Activated T-helper 1 cell treated with anti-CD3 and anti-CD28 coated beads, Interleukin-2, amount 50 U/mL, for 16 hours (primary cell): ENCODE data around the gene ENOX1.

Experiments used
- DNase-seq, 2 donors: peaks; one replicate each; pipeline ENCODE4 v3.0.0-alpha.2; 2020; ENCODE audit warnings: low read depth in 1 of 2, low spot score in 1 of 2

The ENOX1 gene

GRCh38 chr13:43227721-43228120 is 559.1 kb downstream of the ENOX1 start:
- DNase-seq = no peak

DNA sequence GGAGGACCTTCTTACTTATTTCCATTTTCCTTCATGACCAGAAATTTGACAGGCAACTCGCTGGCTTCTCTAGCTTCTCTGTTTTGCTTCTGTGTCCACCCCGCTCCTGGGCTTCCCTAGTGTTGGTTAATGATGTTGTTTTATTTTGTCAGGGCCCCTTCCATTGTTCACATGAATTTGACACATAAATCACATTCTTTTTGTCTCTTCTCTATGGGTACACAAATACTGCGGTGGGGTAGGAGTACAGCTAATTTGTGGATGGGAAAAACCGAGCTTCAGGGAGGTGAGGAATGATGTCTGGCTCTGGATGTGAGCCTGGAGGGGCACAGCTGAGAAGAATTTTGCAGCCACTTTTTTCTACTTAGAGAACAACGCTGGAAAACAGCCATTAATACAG is 563.6 kb downstream of the ENOX1 start:
- no peak for DNase-seq

- no peak for DNase-seq
Observed at GRCh38 chr13:43222086-43222485, 564.7 kb downstream of the ENOX1 start.

DNA sequence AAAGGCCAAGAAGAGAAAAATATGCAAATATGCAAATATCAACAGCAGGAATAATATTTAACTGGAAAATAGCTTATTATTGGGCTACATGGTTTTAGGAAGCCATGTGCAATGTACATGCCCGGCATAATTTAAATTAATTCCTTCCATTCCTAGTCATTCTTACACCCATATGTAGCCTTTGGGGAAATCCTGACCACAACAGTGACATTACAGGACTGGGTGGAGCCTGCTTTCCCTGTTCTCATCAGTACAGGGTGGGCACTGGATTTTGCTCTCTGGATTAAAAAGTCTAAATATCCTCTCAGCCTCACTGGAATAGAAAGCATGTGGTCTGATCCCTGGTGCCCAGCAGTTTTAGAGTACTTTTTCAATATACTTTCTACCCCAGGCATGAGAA is 565.2 kb downstream of the ENOX1 start:
- DNase-seq = no peak

- DNase-seq = no peak
Observed at GRCh38 chr13:43220873-43221595, 565.7 kb downstream of the ENOX1 start.

- no peak for DNase-seq
Observed at GRCh38 chr13:43214124-43214523, 572.6 kb downstream of the ENOX1 start.

GRCh38 chr13:43206838-43207237 is 579.9 kb downstream of the ENOX1 start:
- DNase-seq = no peak

- DNase-seq = no peak
Observed at GRCh38 chr13:43205416-43205815, 581.4 kb downstream of the ENOX1 start.

GRCh38 chr13:43204591-43204990 is 582.2 kb downstream of the ENOX1 start:
- no peak for DNase-seq

- DNase-seq = no peak
Observed at GRCh38 chr13:43203781-43204180, 583.0 kb downstream of the ENOX1 start.

GRCh38 chr13:43200736-43201135 is 586.0 kb downstream of the ENOX1 start:
- no peak for DNase-seq

DNA sequence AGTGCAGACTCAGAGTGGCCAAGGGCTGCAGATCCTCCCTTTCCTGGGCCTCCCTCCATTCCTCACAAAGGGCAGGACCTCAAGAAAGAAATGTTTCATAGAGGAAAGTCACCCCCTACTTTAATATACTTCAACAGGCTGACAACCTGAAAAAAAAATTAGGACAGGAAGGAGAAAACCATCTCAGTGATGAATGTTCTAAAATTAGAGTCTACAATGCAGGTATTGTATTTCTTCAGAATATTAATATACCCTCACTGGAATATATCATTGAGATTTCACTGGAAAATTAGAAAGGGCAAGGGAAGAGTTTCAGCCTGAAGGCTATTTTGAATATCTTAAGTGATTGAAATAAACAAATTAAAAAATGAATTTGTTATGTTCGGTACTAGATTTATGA is 586.5 kb downstream of the ENOX1 start:
- DNase-seq = no peak

DNA sequence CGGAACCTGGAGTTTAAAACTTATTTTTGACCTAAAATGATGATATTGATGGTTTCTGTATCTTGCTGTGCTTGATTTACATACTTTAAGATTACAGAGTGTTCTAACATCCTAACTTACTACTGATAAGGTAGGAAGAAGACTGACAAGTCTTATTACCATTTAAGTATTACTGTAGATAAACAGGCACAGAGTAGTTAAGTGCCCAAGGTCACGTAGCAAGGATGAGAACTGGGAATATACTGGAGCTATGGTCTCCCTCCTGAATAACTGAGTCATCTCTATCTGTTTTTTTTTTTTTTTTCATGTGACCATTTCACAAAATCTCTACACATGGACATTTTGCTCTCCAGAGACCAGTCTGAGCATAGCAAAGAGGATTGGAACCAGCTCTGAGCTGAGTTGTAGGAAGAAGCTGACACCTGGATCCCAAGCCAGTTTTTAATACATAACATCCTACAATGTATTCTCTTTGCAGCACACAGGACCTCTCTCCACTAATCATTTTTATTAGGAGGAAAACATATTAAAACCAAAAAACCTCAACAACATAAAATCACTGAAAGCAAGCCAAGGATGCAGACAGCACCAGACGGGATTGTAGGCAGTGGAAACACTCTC is 589.9 kb downstream of the ENOX1 start:
- no peak for DNase-seq

- no peak for DNase-seq
Observed at GRCh38 chr13:43196086-43196621, 590.6 kb downstream of the ENOX1 start.

DNA sequence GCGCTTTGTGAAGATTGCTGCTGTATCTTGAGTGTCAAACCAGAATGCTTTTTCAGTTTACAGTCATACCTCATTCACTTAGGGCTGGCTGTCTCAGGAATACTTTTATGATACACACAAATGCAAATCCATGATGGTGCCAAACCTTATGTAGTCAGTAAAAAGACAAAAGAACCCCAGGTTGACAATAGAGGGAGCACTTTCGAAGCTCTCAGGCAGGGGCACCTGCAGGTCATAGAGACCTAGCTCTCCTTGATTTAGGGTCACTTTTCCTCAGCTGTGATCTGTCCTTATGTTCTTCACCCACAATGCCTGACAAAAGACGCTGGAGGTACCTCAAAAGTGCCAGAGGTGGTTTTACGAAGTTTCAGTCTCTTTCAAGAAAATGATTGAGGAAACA is 591.2 kb downstream of the ENOX1 start:
- no peak for DNase-seq

DNA sequence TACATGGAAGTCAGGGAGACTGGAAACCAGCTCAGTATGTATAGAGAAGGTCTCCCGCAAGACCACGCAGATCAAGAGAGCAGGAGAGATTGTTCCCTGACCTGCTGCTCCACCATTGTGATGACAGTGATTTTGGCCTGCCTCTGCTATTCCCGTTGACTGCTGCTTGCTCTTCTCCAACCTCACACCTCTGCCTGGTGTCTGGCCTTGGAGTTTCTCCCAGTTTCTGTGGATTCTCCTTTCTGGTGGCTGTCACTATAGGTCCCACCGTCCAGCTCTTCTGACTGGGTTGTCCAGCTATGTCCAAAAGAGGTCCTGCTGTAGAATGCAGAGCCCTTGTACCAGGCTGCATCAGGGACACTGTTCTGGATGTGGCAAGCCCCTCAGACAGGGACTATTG is 591.7 kb downstream of the ENOX1 start:
- no peak for DNase-seq

DNA sequence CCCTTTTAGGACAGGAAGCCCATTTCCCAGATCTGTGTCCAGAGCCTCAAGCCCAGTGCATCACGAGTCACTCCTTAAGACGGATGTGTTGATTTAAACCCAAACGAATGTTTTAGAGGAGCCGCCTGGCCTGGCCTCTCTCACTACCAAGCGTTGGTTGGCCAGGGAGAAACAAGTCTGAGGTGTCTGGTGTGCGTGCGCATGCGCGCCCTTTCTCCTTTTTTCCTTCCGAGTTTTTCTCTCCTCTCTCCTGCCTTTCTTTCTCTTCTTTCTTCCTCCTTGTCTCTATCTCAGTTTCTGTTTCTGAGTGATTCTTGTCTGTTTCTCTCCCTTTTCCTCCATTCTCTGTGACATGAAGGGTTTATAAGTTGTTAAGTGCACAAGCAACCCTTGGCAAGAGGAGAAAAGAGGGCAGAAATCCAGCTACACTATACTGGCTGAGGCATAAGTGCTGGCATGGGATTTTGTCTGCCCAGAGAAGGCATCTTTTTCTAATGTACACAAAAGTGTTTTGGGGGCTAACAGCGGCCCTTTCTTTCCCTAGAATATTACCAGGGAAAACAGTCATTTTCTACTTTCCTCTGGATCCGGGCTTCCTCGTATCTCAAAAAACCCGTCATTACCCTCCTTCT is 592.9 kb downstream of the ENOX1 start:
- DNase-seq = no peak

- DNase-seq = no peak
Observed at GRCh38 chr13:43191546-43191945, 595.2 kb downstream of the ENOX1 start.

GRCh38 chr13:43185226-43185625 is 601.5 kb downstream of the ENOX1 start:
- DNase-seq = no peak

DNA sequence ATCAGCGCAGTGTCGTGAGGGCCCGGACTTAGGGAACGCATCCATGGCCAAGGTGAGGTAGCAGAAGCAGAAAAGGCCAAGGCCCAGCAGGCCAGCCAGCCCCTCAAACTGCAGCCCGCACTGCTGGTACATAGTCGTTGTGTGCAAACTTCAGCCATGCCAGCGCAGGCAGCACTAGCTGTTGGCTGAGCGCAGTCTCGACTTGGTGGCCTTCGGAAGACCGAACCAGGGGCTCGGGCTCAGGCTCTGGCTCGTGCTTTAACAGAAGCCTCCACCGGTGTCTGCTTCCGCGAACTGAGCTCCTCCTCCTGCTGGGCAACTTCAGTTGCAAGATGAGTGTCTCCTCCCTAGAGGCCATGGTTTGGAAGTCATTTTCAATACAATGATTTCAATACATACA is 605.9 kb downstream of the ENOX1 start:
- no peak for DNase-seq

- no peak for DNase-seq
Observed at GRCh38 chr13:43180036-43180660, 606.6 kb downstream of the ENOX1 start.

GRCh38 chr13:43171489-43171888 is 615.3 kb downstream of the ENOX1 start:
- DNase-seq = no peak
